ENCODE data around the gene PTPRN2. TPM values are rescaled to one million over a fixed set of nuclear protein-coding genes. Genes with fewer than 3 reads are reported as not detected.

PTPRN2 gene
- total and polyA plus RNA-seq, 4 donors: 18.1 to 69.9 (median 50.4) TPM

DNA sequence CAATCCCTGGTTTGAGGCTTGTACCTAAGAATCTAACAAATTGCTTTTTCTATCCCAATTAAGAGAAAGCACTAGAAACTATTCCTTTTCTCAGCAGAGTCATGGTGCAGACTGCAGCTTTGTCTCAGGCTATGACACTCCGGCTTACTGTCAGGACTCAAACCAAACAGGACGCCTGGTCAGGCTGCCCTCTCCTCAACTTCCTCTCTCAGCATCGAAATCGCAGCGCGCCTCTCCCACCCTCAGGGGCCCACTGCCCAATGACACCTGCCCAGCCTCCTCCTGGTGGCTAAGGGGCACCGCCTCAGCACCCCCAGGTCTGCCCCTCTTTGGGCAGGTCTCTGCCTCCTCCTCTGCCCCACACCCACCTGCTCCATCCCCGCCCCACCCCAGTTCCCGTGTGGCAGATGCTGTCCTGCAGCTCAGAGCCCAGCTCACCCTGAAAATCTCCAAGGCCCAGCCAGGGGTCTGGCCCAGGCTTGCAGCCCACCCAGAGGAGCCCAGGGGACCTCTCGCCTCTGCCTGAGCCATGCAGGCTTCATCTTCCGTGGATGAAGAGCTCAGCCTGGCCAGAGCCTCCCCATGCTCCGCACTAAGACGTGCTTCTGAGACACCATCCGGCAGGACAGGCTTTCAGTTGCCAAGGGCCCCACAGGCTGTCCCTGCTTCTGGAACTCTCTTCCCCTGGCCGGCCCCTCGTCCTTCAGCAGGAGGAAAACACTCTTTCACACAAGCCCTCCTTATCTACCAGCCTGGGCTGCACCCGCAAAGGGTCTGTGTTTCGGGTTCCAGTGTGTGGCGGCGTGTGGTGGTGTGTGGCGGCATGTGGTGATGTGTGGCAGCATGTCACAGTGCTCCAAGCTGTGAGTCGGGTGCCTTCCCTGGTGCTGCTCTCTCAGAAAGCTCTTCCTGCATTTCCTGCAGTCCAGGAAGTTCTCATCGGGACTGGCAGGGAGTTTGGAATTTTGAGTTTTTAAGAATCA is 16.4 kb upstream of the PTPRN2 start:
- H3K27ac ChIP-seq (ENCODE audit: low read depth, low read length): no peak overlapping the region
- 91% methylated on average over 17 of the region's 23 CpGs for WGBS (ENCODE audit: insufficient coverage)
- no peaks in the 10 kb centered on the region for H3K27me3 ChIP-seq (ENCODE audit: control insufficient read depth, insufficient read depth, low read length)
- peaks cover 9% of the 10 kb centered on the region for H3K36me3 ChIP-seq (ENCODE audit: control insufficient read depth, insufficient read depth, low read length)
- H3K4me1 ChIP-seq (ENCODE audit: control insufficient read depth, insufficient read depth, low read length): peaks cover 4% of the 10 kb centered on the region
- DNase-seq (ENCODE audit: low read depth in 4 of 6, low spot score in 6 of 6): no peak
- H3K4me3 ChIP-seq (ENCODE audit: low read depth, low read length): no peak overlapping the region
- H3K9me3 ChIP-seq (ENCODE audit: control insufficient read depth, insufficient read depth, low read length): no peaks in the 10 kb centered on the region

- H3K4me3 ChIP-seq (ENCODE audit: low read depth, low read length): no peak overlapping the region
- whole genome bisulfite sequencing (ENCODE audit: insufficient coverage): 92% methylated on average over 16 of the region's 22 CpGs
Observed at GRCh38 chr7:158602905-158603772, 15.5 kb upstream of the PTPRN2 start.

GRCh38 chr7:158602041-158602440 is 14.4 kb upstream of the PTPRN2 start:
- Histone ChIP-seq H3K27me3 (ENCODE audit: control insufficient read depth, insufficient read depth, low read length) (no peaks in the 10 kb centered on the region), H3K4me1 (ENCODE audit: control insufficient read depth, insufficient read depth, low read length) (peaks cover 4% of the 10 kb centered on the region), H3K4me3 (ENCODE audit: low read depth, low read length) (no peak overlapping the region), H3K36me3 (ENCODE audit: control insufficient read depth, insufficient read depth, low read length) (peaks cover 3% of the 10 kb centered on the region), H3K27ac (ENCODE audit: low read depth, low read length) (no peak overlapping the region), H3K9me3 (ENCODE audit: control insufficient read depth, insufficient read depth, low read length) (no peaks in the 10 kb centered on the region)
- DNase-seq (ENCODE audit: low read depth in 4 of 6, low spot score in 6 of 6): no peak
- 100% methylated on average over 7 of the region's 7 CpGs for WGBS (ENCODE audit: insufficient coverage)

More at GRCh38 chr7:158602905-158603772, 15.5 kb upstream of the PTPRN2 start:
- H3K27ac ChIP-seq (ENCODE audit: low read depth, low read length): no peak overlapping the region
- no peaks in the 10 kb centered on the region for H3K27me3 ChIP-seq (ENCODE audit: control insufficient read depth, insufficient read depth, low read length)
- H3K9me3 ChIP-seq (ENCODE audit: control insufficient read depth, insufficient read depth, low read length): no peaks in the 10 kb centered on the region
- H3K4me1 ChIP-seq (ENCODE audit: control insufficient read depth, insufficient read depth, low read length): peaks cover 4% of the 10 kb centered on the region
- H3K36me3 ChIP-seq (ENCODE audit: control insufficient read depth, insufficient read depth, low read length): peaks cover 9% of the 10 kb centered on the region
- no peak for DNase-seq (ENCODE audit: low read depth in 4 of 6, low spot score in 6 of 6)

DNA sequence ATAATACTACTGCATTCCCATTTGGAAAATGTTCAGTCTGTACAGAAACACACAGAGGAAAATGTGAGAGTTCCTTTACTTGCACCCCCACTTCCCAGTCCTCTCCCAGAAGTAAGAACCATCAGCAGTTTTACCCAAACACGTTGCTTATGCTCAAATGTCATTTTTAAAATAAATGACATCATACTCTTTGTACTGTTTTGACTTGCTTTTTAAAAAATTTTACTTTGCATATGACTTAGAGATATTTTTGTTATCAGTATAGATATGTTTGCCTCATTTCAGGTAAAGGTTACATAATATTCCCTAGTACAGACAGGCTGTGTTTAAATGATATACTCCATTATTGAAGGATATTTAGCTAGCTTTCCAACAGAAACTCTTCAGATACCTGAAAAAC is 13.5 kb upstream of the PTPRN2 start:
- Histone ChIP-seq H3K9me3 (ENCODE audit: control insufficient read depth, insufficient read depth, low read length) (no peaks in the 10 kb centered on the region), H3K4me1 (ENCODE audit: control insufficient read depth, insufficient read depth, low read length) (no peaks in the 10 kb centered on the region), H3K27me3 (ENCODE audit: control insufficient read depth, insufficient read depth, low read length) (no peaks in the 10 kb centered on the region), H3K4me3 (ENCODE audit: low read depth, low read length) (no peak overlapping the region), H3K27ac (ENCODE audit: low read depth, low read length) (no peak overlapping the region), H3K36me3 (ENCODE audit: control insufficient read depth, insufficient read depth, low read length) (no peaks in the 10 kb centered on the region)
- no peak for DNase-seq (ENCODE audit: low read depth in 4 of 6, low spot score in 6 of 6)
- WGBS (ENCODE audit: insufficient coverage): no CpG with 5 or more reads among the region's 1 CpG

DNA sequence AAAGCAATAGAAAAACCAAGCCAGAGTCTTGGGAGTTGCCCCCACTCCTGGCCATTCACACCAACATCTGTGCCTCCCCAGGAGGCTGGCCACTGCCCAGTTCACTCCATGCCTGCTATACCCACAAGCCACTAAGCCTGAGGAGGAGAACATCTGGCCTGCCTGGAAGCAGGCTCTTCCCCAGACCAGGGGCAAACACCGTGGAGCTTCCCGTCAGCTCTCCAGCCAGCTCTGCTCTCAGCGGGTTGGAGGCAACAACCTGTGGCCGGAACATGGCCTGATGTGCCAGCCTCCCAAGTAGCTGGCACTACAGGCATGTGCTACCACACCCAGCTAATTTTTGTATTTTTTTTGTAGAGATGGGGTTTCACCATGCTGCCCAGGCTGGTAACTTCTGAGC is 9.1 kb upstream of the PTPRN2 start:
- no peak for DNase-seq (ENCODE audit: low read depth in 4 of 6, low spot score in 6 of 6)
- Histone ChIP-seq H3K27me3 (ENCODE audit: control insufficient read depth, insufficient read depth, low read length) (no peaks in the 10 kb centered on the region), H3K4me1 (ENCODE audit: control insufficient read depth, insufficient read depth, low read length) (no peaks in the 10 kb centered on the region), H3K36me3 (ENCODE audit: control insufficient read depth, insufficient read depth, low read length) (no peaks in the 10 kb centered on the region), H3K9me3 (ENCODE audit: control insufficient read depth, insufficient read depth, low read length) (no peaks in the 10 kb centered on the region), H3K4me3 (ENCODE audit: low read depth, low read length) (no peak overlapping the region), H3K27ac (ENCODE audit: low read depth, low read length) (no peak overlapping the region)
- WGBS (ENCODE audit: insufficient coverage): 96% methylated on average over 3 of the region's 4 CpGs

- 96% methylated on average over 3 of the region's 4 CpGs for WGBS (ENCODE audit: insufficient coverage)
- Histone ChIP-seq H3K27me3 (ENCODE audit: control insufficient read depth, insufficient read depth, low read length) (no peaks in the 10 kb centered on the region), H3K9me3 (ENCODE audit: control insufficient read depth, insufficient read depth, low read length) (no peaks in the 10 kb centered on the region), H3K4me3 (ENCODE audit: low read depth, low read length) (no peak overlapping the region), H3K4me1 (ENCODE audit: control insufficient read depth, insufficient read depth, low read length) (no peaks in the 10 kb centered on the region), H3K36me3 (ENCODE audit: control insufficient read depth, insufficient read depth, low read length) (no peaks in the 10 kb centered on the region), H3K27ac (ENCODE audit: low read depth, low read length) (no peak overlapping the region)
- no peak for DNase-seq (ENCODE audit: low read depth in 4 of 6, low spot score in 6 of 6)
Observed at GRCh38 chr7:158596309-158596708, 8.7 kb upstream of the PTPRN2 start.

DNA sequence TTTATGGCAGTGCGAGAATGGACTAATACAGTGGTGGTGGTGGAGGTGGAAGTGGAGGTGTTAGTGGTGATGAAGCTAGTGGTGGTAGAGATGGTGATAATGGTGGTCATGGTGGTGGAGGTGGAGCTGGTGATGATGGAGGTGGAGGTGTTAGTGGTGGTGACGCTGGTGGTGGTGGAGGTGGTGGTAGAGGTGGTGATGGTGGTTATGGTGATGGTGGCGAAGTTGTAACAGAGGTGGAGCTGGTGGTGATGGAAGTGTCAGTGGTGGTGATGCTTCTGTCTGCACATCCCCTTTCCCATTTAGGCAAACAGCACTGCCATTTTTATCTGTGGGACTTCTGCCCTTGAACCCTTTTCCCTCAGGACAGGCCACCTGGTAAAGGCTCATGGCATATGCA is 7.4 kb upstream of the PTPRN2 start:
- DNase-seq (ENCODE audit: low read depth in 4 of 6, low spot score in 6 of 6): peak in 2 of 6 donors; percentile 26 to 61
- H3K27ac ChIP-seq (ENCODE audit: low read depth, low read length): no peak overlapping the region
- H3K9me3 ChIP-seq (ENCODE audit: control insufficient read depth, insufficient read depth, low read length): no peaks in the 10 kb centered on the region
- H3K36me3 ChIP-seq (ENCODE audit: control insufficient read depth, insufficient read depth, low read length): no peaks in the 10 kb centered on the region
- no CpG with 5 or more reads among the region's 3 CpGs for WGBS (ENCODE audit: insufficient coverage)
- H3K4me1 ChIP-seq (ENCODE audit: control insufficient read depth, insufficient read depth, low read length): no peaks in the 10 kb centered on the region
- H3K27me3 ChIP-seq (ENCODE audit: control insufficient read depth, insufficient read depth, low read length): no peaks in the 10 kb centered on the region
- no peak overlapping the region for H3K4me3 ChIP-seq (ENCODE audit: low read depth, low read length)

- Histone ChIP-seq H3K36me3 (ENCODE audit: control insufficient read depth, insufficient read depth, low read length) (no peaks in the 10 kb centered on the region), H3K27ac (ENCODE audit: low read depth, low read length) (no peak overlapping the region), H3K9me3 (ENCODE audit: control insufficient read depth, insufficient read depth, low read length) (no peaks in the 10 kb centered on the region), H3K4me1 (ENCODE audit: control insufficient read depth, insufficient read depth, low read length) (peaks cover 8% of the 10 kb centered on the region), H3K27me3 (ENCODE audit: control insufficient read depth, insufficient read depth, low read length) (no peaks in the 10 kb centered on the region), H3K4me3 (ENCODE audit: low read depth, low read length) (no peak overlapping the region)
- DNase-seq (ENCODE audit: low read depth in 4 of 6, low spot score in 6 of 6): no peak
- 100% methylated on average over 1 of the region's 1 CpG for WGBS (ENCODE audit: insufficient coverage)
Observed at GRCh38 chr7:158592541-158592940, 4.9 kb upstream of the PTPRN2 start.

GRCh38 chr7:158591944-158592343 is 4.3 kb upstream of the PTPRN2 start:
- 89% methylated on average over 15 of the region's 15 CpGs for WGBS (ENCODE audit: insufficient coverage)
- no peak overlapping the region for H3K4me3 ChIP-seq (ENCODE audit: low read depth, low read length)
- no peaks in the 10 kb centered on the region for H3K36me3 ChIP-seq (ENCODE audit: control insufficient read depth, insufficient read depth, low read length)
- H3K27ac ChIP-seq (ENCODE audit: low read depth, low read length): no peak overlapping the region
- H3K27me3 ChIP-seq (ENCODE audit: control insufficient read depth, insufficient read depth, low read length): no peaks in the 10 kb centered on the region
- H3K9me3 ChIP-seq (ENCODE audit: control insufficient read depth, insufficient read depth, low read length): no peaks in the 10 kb centered on the region
- no peak for DNase-seq (ENCODE audit: low read depth in 4 of 6, low spot score in 6 of 6)
- peaks cover 9% of the 10 kb centered on the region for H3K4me1 ChIP-seq (ENCODE audit: control insufficient read depth, insufficient read depth, low read length)
